ENCODE results near the gene ZNF738.

DNA sequence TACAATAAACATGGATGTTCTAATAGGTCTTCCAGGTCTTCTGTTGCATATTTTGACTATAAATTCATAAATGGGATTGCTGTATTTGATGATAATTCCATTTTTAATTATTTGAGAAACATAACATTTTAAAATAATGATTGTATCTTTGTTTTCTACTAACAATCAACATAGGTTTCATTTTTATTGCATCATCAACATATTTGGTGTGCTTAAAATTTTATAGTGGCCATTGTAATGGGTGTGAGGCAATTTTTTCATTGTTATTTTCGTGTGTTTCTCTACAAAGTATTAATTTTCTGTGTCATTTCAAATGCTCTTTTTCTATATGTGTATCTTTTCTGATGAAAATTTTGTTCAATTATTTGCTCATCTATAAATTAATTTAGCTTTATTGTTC lies 51.4 kb downstream of the ZNF738 start:
- TF ChIP-seq, protein P1, sequence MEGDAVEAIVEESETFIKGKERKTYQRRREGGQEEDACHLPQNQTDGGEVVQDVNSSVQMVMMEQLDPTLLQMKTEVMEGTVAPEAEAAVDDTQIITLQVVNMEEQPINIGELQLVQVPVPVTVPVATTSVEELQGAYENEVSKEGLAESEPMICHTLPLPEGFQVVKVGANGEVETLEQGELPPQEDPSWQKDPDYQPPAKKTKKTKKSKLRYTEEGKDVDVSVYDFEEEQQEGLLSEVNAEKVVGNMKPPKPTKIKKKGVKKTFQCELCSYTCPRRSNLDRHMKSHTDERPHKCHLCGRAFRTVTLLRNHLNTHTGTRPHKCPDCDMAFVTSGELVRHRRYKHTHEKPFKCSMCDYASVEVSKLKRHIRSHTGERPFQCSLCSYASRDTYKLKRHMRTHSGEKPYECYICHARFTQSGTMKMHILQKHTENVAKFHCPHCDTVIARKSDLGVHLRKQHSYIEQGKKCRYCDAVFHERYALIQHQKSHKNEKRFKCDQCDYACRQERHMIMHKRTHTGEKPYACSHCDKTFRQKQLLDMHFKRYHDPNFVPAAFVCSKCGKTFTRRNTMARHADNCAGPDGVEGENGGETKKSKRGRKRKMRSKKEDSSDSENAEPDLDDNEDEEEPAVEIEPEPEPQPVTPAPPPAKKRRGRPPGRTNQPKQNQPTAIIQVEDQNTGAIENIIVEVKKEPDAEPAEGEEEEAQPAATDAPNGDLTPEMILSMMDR (conservative IDR thresholded peaks at IDR 0.05 in 1 of 2, IDR thresholded peaks at IDR 0.05 in 1 of 2; ENCODE audit: low read depth in 1 of 2, low read length in 2 of 2) = no peak
- no peak for TF ChIP-seq EZH2 (IDR thresholded peaks at IDR 0.05; ENCODE audit: low read length, missing control alignments)

Measured in fibroblast of lung (primary cell).